ENCODE results near the gene ZNF146. TPM values are rescaled to one million over a fixed set of nuclear protein-coding genes. Genes with fewer than 3 reads are reported as not detected.

The ZNF146 gene
- polyA plus RNA-seq, 1 donor from 2014 or later: 215 TPM

- no peaks in the 10 kb centered on the region for H3F3A ChIP-seq (ENCODE audit: insufficient read depth, low read length, poor library complexity, severe bottlenecking)
- H3K79me2 ChIP-seq (replicated peaks; ENCODE audit: insufficient read depth, low read length): peaks cover 5% of the 10 kb centered on the region
- no peaks in the 10 kb centered on the region for H3K27me3 ChIP-seq (ENCODE audit: insufficient read depth, low read depth, low read length)
- no peak overlapping the region for H3K4me3 ChIP-seq (ENCODE audit: low read length)
- H3K27ac ChIP-seq (ENCODE audit: low read length): no peak overlapping the region
- H4K20me1 ChIP-seq (ENCODE audit: insufficient read depth): no peaks in the 10 kb centered on the region
- no peak for TF ChIP-seq MXI1 (conservative IDR thresholded peaks at IDR 0.05; ENCODE audit: poor library complexity, severe bottlenecking)
- no peak for TF ChIP-seq RAD21 (conservative IDR thresholded peaks at IDR 0.05)
- TF ChIP-seq CTCF (IDR thresholded peaks at IDR 0.05; ENCODE audit: poor library complexity, severe bottlenecking): no peak
- TF ChIP-seq EZH2 (IDR thresholded peaks at IDR 0.05; ENCODE audit: borderline replicate concordance, insufficient read depth, low read length, poor library complexity, severe bottlenecking): no peak
- TF ChIP-seq REST (IDR thresholded peaks at IDR 0.05; ENCODE audit: borderline replicate concordance): no peak
- no peak for TF ChIP-seq POLR2AphosphoS5 (IDR thresholded peaks at IDR 0.05)
- TF ChIP-seq EP300 (conservative IDR thresholded peaks at IDR 0.05; ENCODE audit: poor library complexity, severe bottlenecking): no peak
- TF ChIP-seq TAF1 (IDR thresholded peaks at IDR 0.05; ENCODE audit: low read depth): no peak
- TF ChIP-seq SMC3 (conservative IDR thresholded peaks at IDR 0.05; ENCODE audit: poor library complexity): no peak
- H2AFZ ChIP-seq (ENCODE audit: low read depth, low read length): no peak overlapping the region
- no peaks in the 10 kb centered on the region for H3K9me2 ChIP-seq (ENCODE audit: insufficient read depth, low read length)
- H3K9ac ChIP-seq (ENCODE audit: low read length): no peak overlapping the region
- H3K36me3 ChIP-seq (ENCODE audit: insufficient read depth, low read length): no peaks in the 10 kb centered on the region
- no peak overlapping the region for H3K4me2 ChIP-seq (ENCODE audit: low read length)
- no peaks in the 10 kb centered on the region for H3K9me3 ChIP-seq (ENCODE audit: low read length)
Measured at GRCh38 chr19:36207605-36208252, 7.2 kb upstream of the ZNF146 start.

GRCh38 chr19:36209372-36209771 lies 5.5 kb upstream of the ZNF146 start:
- TF ChIP-seq EZH2 (IDR thresholded peaks at IDR 0.05; ENCODE audit: borderline replicate concordance, insufficient read depth, low read length, poor library complexity, severe bottlenecking): no peak
- TF ChIP-seq POLR2AphosphoS5 (IDR thresholded peaks at IDR 0.05): no peak
- no peak for TF ChIP-seq CTCF (IDR thresholded peaks at IDR 0.05; ENCODE audit: poor library complexity, severe bottlenecking)
- no peak for TF ChIP-seq RAD21 (conservative IDR thresholded peaks at IDR 0.05)
- TF ChIP-seq EP300 (conservative IDR thresholded peaks at IDR 0.05; ENCODE audit: poor library complexity, severe bottlenecking): no peak
- TF ChIP-seq TAF1 (IDR thresholded peaks at IDR 0.05; ENCODE audit: low read depth): no peak
- Histone ChIP-seq H4K20me1 (ENCODE audit: insufficient read depth) (no peaks in the 10 kb centered on the region), H3K27me3 (ENCODE audit: insufficient read depth, low read depth, low read length) (no peaks in the 10 kb centered on the region), H3K4me3 (ENCODE audit: low read length) (no peak overlapping the region), H3K79me2 (replicated peaks; ENCODE audit: insufficient read depth, low read length) (peaks cover 13% of the 10 kb centered on the region), H3K9ac (ENCODE audit: low read length) (no peak overlapping the region), H3K9me2 (ENCODE audit: insufficient read depth, low read length) (no peaks in the 10 kb centered on the region), H3K36me3 (ENCODE audit: insufficient read depth, low read length) (no peaks in the 10 kb centered on the region), H2AFZ (ENCODE audit: low read depth, low read length) (no peak overlapping the region), H3F3A (ENCODE audit: insufficient read depth, low read length, poor library complexity, severe bottlenecking) (no peaks in the 10 kb centered on the region), H3K9me3 (ENCODE audit: low read length) (no peaks in the 10 kb centered on the region), H3K4me2 (ENCODE audit: low read length) (no peak overlapping the region), H3K27ac (ENCODE audit: low read length) (no peak overlapping the region)
